SK-N-SH (cell line): ENCODE measurements around the gene PNP. TPM values are rescaled to one million over a fixed set of nuclear protein-coding genes. Genes with fewer than 3 reads are reported as not detected.

Experiments used
- CTCF ChIA-PET: fragments of 300-600, 350-600 bp; formaldehyde crosslinking; extraction: SDS; loops from one replicate; lab custom pipeline; 2021; lab: Yijun Ruan, JAX
- POLR2A ChIA-PET: fragments of 350-600 bp; sonication (Branson Sonifier 250); formaldehyde crosslinking; extraction: SDS; loops from one replicate; lab custom pipeline; 2020; ENCODE audit warnings: antibody characterized with exemption, inconsistent platforms; lab: Yijun Ruan, JAX
- DNase-seq: peaks from one replicate; pipeline ENCODE4 v3.0.0; 2012
- H2AFZ ChIP-seq: fragments of 200-600 bp; sonication (generic); 2 replicates; pipeline ENCODE4 v1.8.1; 2016; ENCODE audit warnings: antibody characterized with exemption, mild to moderate bottlenecking, low read depth
- H3F3A ChIP-seq: fragments of 200-600 bp; sonication (generic); replicated peaks from 2 replicates; pipeline ENCODE3; 2016; ENCODE audit warnings: antibody characterized with exemption, mild to moderate bottlenecking; ENCODE audit not compliant: insufficient read depth
- H3K27ac ChIP-seq, 2 experiments: fragments of 200-500 bp in 1 of 2; fragments of 200-600 bp in 1 of 2; sonication (Bioruptor generic) in 1 of 2; sonication (generic), shearing (Covaris generic) in 1 of 2; 2 replicates each; pipeline versions ENCODE4 v1.5.1 to v1.6.1; 2014 to 2016; ENCODE audit warnings: low read depth in 2 of 2, inconsistent platforms in 1 of 2, low read length in 1 of 2, mild to moderate bottlenecking in 1 of 2, mixed read lengths in 1 of 2
- H3K27me3 ChIP-seq: fragments of 200-600 bp; sonication (generic), shearing (Covaris generic); 2 replicates; pipeline ENCODE4 v1.6.1; 2016; ENCODE audit warnings: mixed run types; ENCODE audit not compliant: insufficient read depth
- H3K36me3 ChIP-seq, 2 experiments: fragments of 200-500 bp in 1 of 2; fragments of 200-600 bp in 1 of 2; sonication (Bioruptor generic) in 1 of 2; sonication (generic) in 1 of 2; replicated peaks in 1 of 2; 2 replicates each; pipeline versions ENCODE3 to v1.5.1; 2014 to 2016; ENCODE audit warnings: low read length in 1 of 2, mild to moderate bottlenecking in 1 of 2; ENCODE audit not compliant: insufficient read depth in 2 of 2, control insufficient read depth in 1 of 2
- H3K4me1 ChIP-seq, 2 experiments: fragments of 200-500 bp in 1 of 2; fragments of 200-600 bp in 1 of 2; sonication (Bioruptor generic) in 1 of 2; sonication (generic), shearing (Covaris generic) in 1 of 2; 2 replicates each; pipeline versions ENCODE4 v1.5.1 to v1.6.1; 2014 to 2016; ENCODE audit warnings: low read depth in 1 of 2, low read length in 1 of 2, mixed run types in 1 of 2; ENCODE audit not compliant: insufficient read depth in 2 of 2, control insufficient read depth in 1 of 2
- H3K4me2 ChIP-seq: fragments of 200-600 bp; sonication (generic), shearing (Covaris generic); 2 replicates; pipeline ENCODE4 v1.6.1; 2017; ENCODE audit warnings: mixed run types
- H3K4me3 ChIP-seq, 2 experiments: fragments of 200-500 bp in 1 of 2; fragments of 200-600 bp in 1 of 2; sonication (Bioruptor generic) in 1 of 2; sonication (generic), shearing (Covaris generic) in 1 of 2; 2 replicates each; pipeline versions ENCODE4 v1.5.1 to v1.8.1; 2014 to 2016; ENCODE audit warnings: low read depth in 2 of 2, inconsistent platforms in 1 of 2, low read length in 1 of 2, mild to moderate bottlenecking in 1 of 2, mixed read lengths in 1 of 2, moderate library complexity in 1 of 2
- H3K79me2 ChIP-seq: fragments of 200-600 bp; sonication (generic); 2 replicates; pipeline ENCODE4 v1.8.1; 2017; ENCODE audit warnings: mild to moderate bottlenecking; ENCODE audit not compliant: insufficient read depth
- H3K9ac ChIP-seq: fragments of 200-600 bp; sonication (generic); 2 replicates; pipeline ENCODE4 v1.6.1; 2017; ENCODE audit warnings: mixed run types
- H3K9me2 ChIP-seq: fragments of 200-600 bp; sonication (generic); 2 replicates; pipeline ENCODE4 v1.6.1; 2017; ENCODE audit warnings: mixed run types
- H3K9me3 ChIP-seq: fragments of 200-600 bp; sonication (generic); 2 replicates; pipeline ENCODE4 v1.6.1; 2017; ENCODE audit warnings: mixed run types, mild to moderate bottlenecking, moderate library complexity
- H4K20me1 ChIP-seq: fragments of 200-600 bp; sonication (generic); 2 replicates; pipeline ENCODE4 v1.6.1; 2017; ENCODE audit warnings: mild to moderate bottlenecking, mixed run types; ENCODE audit not compliant: insufficient read depth
- CHD2 ChIP-seq: fragments of 150-350 bp; IDR thresholded peaks from 2 replicates; pipeline ENCODE4 v1.6.1; 2018; ENCODE audit warnings: low read length; ENCODE audit not compliant: partially characterized antibody
- CTCF ChIP-seq: fragments of 200-600 bp; sonication (generic); IDR thresholded peaks from 2 replicates; pipeline ENCODE4 v1.6.1; 2017; ENCODE audit warnings: antibody characterized with exemption, mild to moderate bottlenecking, moderate library complexity
- FOSL2 ChIP-seq: IDR thresholded peaks from 2 replicates; pipeline ENCODE4 v1.4.0; 2012; ENCODE audit warnings: low read depth, mild to moderate bottlenecking, moderate library complexity, borderline replicate concordance
- FOXJ3 ChIP-seq: sonication (generic); formaldehyde crosslinking; IDR thresholded peaks from 2 replicates; pipeline ENCODE4 v1.5.1; 2020; ENCODE audit warnings: mild to moderate bottlenecking, missing genetic modification reagents
- FOXM1 ChIP-seq: IDR thresholded peaks from 2 replicates; pipeline ENCODE4 v1.4.0; 2012; ENCODE audit warnings: low read depth, mild to moderate bottlenecking
- GATA2 ChIP-seq: sonication (generic); formaldehyde crosslinking; IDR thresholded peaks from 2 replicates; pipeline ENCODE4 v1.5.0; 2020; ENCODE audit warnings: mild to moderate bottlenecking, missing genetic modification reagents
- MXI1 ChIP-seq: IDR thresholded peaks from 2 replicates; pipeline ENCODE4 v1.6.1; 2012; ENCODE audit warnings: mild to moderate bottlenecking, low read depth, low read length, improper control_type of control experiment
- NFIC ChIP-seq: IDR thresholded peaks from 2 replicates; pipeline ENCODE4 v1.4.0; 2012; ENCODE audit warnings: borderline replicate concordance
- NRF1 ChIP-seq: IDR thresholded peaks from 2 replicates; pipeline ENCODE4 v1.6.1; 2012; ENCODE audit warnings: low read depth, mild to moderate bottlenecking, low read length
- POLR2AphosphoS5 ChIP-seq: IDR thresholded peaks from 2 replicates; pipeline ENCODE4 v1.6.1; 2012; ENCODE audit warnings: low read depth, low read length
- TCF12 ChIP-seq: IDR thresholded peaks from 2 replicates; pipeline ENCODE4 v1.4.0; 2012
- USF1 ChIP-seq: IDR thresholded peaks from 2 replicates; pipeline ENCODE4 v1.4.0; 2012; ENCODE audit warnings: low read depth, borderline replicate concordance
- USF2 ChIP-seq: fragments of 150-350 bp; IDR thresholded peaks from 2 replicates; pipeline ENCODE4 v1.6.1; 2017; ENCODE audit warnings: antibody characterized with exemption, low read length, low read depth, borderline replicate concordance
- YY1 ChIP-seq: IDR thresholded peaks from 2 replicates; pipeline ENCODE4 v1.4.0; 2012; ENCODE audit warnings: low read depth, mild to moderate bottlenecking
- ZBTB33 ChIP-seq: IDR thresholded peaks from 2 replicates; pipeline ENCODE4 v1.4.0; 2012; ENCODE audit warnings: low read depth, borderline replicate concordance
- WGBS: methylation state at CpG from one replicate; pipeline ENCODE4 v1.1.6; 2017; ENCODE audit warnings: low lambda C conversion rate; 5-methylcytosine and 5-hydroxymethylcytosine counted together
- polyA plus RNA-seq, 3 experiments: library from polyadenylated mRNA; depleted of rRNA; stranded (reverse); fragments of >200 nt; gene quantifications; 2 replicates each; pipeline ENCODE4 v1.2.3, GENCODE V29; 2012
- TF ChIP-seq, protein P1 (sequence below): IDR thresholded peaks from 2 replicates; pipeline ENCODE4 v1.4.0; 2012; ENCODE audit warnings: low read depth
- TF ChIP-seq, protein P2 (sequence below): IDR thresholded peaks from 2 replicates; pipeline ENCODE4 v1.6.1; 2012; ENCODE audit warnings: mild to moderate bottlenecking, low read depth, low read length, moderate library complexity
- TF ChIP-seq, protein P3 (sequence below): IDR thresholded peaks from 2 replicates; pipeline ENCODE4; 2012

Gene PNP
- polyA plus RNA-seq, 1 of the 3 experiments (the other 2 are of a cell fraction) = 29.8 TPM

GRCh38 chr14:20508367-20508766 is 39.2 kb downstream of the PNP start:
- DNase-seq = no peak
- no peak overlapping the region for H3K4me3 ChIP-seq
- H4K20me1 ChIP-seq = no peaks in the 10 kb centered on the region
- no peak overlapping the region for H3K4me2 ChIP-seq
- H3K27me3 ChIP-seq = peaks cover 26% of the 10 kb centered on the region; the same call in 1 of the 2 replicates
- no peaks in the 10 kb centered on the region for H3K9me3 ChIP-seq
- no peaks in the 10 kb centered on the region for H3K4me1 ChIP-seq
- no peaks in the 10 kb centered on the region for H3F3A ChIP-seq
- H3K9ac ChIP-seq = no peak overlapping the region
- H2AFZ ChIP-seq = no peak overlapping the region
- no peaks in the 10 kb centered on the region for H3K9me2 ChIP-seq
- H3K27ac ChIP-seq = no peak overlapping the region
- no peaks in the 10 kb centered on the region for H3K36me3 ChIP-seq
- 23% methylated on average over 8 of the region's 8 CpGs for WGBS
- no peaks in the 10 kb centered on the region for H3K79me2 ChIP-seq
- no peak for TF ChIP-seq TCF12
- TF ChIP-seq ZBTB33 = no peak
- no peak for TF ChIP-seq POLR2AphosphoS5
- TF ChIP-seq USF2 = no peak
- TF ChIP-seq MXI1 = no peak
- no peak for TF ChIP-seq YY1
- TF ChIP-seq CHD2 = no peak
- TF ChIP-seq FOXM1 = no peak
- TF ChIP-seq, protein P1, sequence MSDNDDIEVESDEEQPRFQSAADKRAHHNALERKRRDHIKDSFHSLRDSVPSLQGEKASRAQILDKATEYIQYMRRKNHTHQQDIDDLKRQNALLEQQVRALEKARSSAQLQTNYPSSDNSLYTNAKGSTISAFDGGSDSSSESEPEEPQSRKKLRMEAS = no peak
- TF ChIP-seq FOSL2 = no peak
- TF ChIP-seq FOXJ3 (CRISPR knock-in tag) = no peak
- no peak for TF ChIP-seq CTCF
- TF ChIP-seq NRF1 = no peak
- no peak for TF ChIP-seq NFIC
- TF ChIP-seq USF1 = no peak
- TF ChIP-seq, protein P2, sequence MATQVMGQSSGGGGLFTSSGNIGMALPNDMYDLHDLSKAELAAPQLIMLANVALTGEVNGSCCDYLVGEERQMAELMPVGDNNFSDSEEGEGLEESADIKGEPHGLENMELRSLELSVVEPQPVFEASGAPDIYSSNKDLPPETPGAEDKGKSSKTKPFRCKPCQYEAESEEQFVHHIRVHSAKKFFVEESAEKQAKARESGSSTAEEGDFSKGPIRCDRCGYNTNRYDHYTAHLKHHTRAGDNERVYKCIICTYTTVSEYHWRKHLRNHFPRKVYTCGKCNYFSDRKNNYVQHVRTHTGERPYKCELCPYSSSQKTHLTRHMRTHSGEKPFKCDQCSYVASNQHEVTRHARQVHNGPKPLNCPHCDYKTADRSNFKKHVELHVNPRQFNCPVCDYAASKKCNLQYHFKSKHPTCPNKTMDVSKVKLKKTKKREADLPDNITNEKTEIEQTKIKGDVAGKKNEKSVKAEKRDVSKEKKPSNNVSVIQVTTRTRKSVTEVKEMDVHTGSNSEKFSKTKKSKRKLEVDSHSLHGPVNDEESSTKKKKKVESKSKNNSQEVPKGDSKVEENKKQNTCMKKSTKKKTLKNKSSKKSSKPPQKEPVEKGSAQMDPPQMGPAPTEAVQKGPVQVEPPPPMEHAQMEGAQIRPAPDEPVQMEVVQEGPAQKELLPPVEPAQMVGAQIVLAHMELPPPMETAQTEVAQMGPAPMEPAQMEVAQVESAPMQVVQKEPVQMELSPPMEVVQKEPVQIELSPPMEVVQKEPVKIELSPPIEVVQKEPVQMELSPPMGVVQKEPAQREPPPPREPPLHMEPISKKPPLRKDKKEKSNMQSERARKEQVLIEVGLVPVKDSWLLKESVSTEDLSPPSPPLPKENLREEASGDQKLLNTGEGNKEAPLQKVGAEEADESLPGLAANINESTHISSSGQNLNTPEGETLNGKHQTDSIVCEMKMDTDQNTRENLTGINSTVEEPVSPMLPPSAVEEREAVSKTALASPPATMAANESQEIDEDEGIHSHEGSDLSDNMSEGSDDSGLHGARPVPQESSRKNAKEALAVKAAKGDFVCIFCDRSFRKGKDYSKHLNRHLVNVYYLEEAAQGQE = no peak
- no peak for TF ChIP-seq GATA2 (CRISPR knock-in tag)
- TF ChIP-seq, protein P3, sequence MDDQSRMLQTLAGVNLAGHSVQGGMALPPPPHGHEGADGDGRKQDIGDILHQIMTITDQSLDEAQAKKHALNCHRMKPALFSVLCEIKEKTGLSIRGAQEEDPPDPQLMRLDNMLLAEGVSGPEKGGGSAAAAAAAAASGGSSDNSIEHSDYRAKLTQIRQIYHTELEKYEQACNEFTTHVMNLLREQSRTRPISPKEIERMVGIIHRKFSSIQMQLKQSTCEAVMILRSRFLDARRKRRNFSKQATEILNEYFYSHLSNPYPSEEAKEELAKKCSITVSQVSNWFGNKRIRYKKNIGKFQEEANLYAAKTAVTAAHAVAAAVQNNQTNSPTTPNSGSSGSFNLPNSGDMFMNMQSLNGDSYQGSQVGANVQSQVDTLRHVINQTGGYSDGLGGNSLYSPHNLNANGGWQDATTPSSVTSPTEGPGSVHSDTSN = no peak
- ChIA-PET CTCF (no interaction called here), POLR2A (no interaction called here)
